Neuron (in vitro differentiated cells): ENCODE data around the gene CHCHD5.

Source experiments
- H2AFZ ChIP-seq: one replicate; pipeline ENCODE4 v1.6.1; 2013; ENCODE audit warnings: low read depth, mild to moderate bottlenecking, inconsistent platforms, low read length, moderate library complexity
- H3K27me3 ChIP-seq: one replicate; pipeline ENCODE4 v1.6.1; 2013; ENCODE audit warnings: low read length; ENCODE audit not compliant: insufficient read depth
- H3K36me3 ChIP-seq: one replicate; pipeline ENCODE4 v1.6.1; 2013; ENCODE audit warnings: low read length; ENCODE audit not compliant: insufficient read depth
- H3K4me1 ChIP-seq: one replicate; pipeline ENCODE4 v1.6.1; 2013; ENCODE audit warnings: low read length; ENCODE audit not compliant: insufficient read depth
- H3K4me3 ChIP-seq: 2 replicates; pipeline ENCODE4 v1.5.1; 2013; ENCODE audit warnings: mild to moderate bottlenecking, low read length, moderate library complexity
- H3K9me3 ChIP-seq: one replicate; pipeline ENCODE4 v1.6.1; 2013; ENCODE audit warnings: low read length

The CHCHD5 gene

GRCh38 chr2:112621790-112622527 lies 37.5 kb downstream of the CHCHD5 start:
- Histone ChIP-seq H3K9me3 (no peaks in the 10 kb centered on the region), H3K27me3 (no peaks in the 10 kb centered on the region), H3K36me3 (no peaks in the 10 kb centered on the region), H3K4me1 (no peaks in the 10 kb centered on the region), H2AFZ (no peak overlapping the region), H3K4me3 (no peak overlapping the region)

GRCh38 chr2:112622528-112622849 lies 38.1 kb downstream of the CHCHD5 start:
- no peaks in the 10 kb centered on the region for H3K4me1 ChIP-seq
- no peak overlapping the region for H2AFZ ChIP-seq
- no peak overlapping the region for H3K4me3 ChIP-seq
- H3K9me3 ChIP-seq = no peaks in the 10 kb centered on the region
- no peaks in the 10 kb centered on the region for H3K36me3 ChIP-seq
- H3K27me3 ChIP-seq = no peaks in the 10 kb centered on the region

- H3K4me1 ChIP-seq = no peaks in the 10 kb centered on the region
- H3K9me3 ChIP-seq = no peaks in the 10 kb centered on the region
- H3K27me3 ChIP-seq = no peaks in the 10 kb centered on the region
- no peak overlapping the region for H2AFZ ChIP-seq
- H3K4me3 ChIP-seq = no peak overlapping the region
- H3K36me3 ChIP-seq = no peaks in the 10 kb centered on the region
Measured at GRCh38 chr2:112623913-112624777, 39.7 kb downstream of the CHCHD5 start.

- Histone ChIP-seq H3K4me1 (peaks cover 3% of the 10 kb centered on the region), H3K36me3 (no peaks in the 10 kb centered on the region), H3K4me3 (no peak overlapping the region), H2AFZ (no peak overlapping the region), H3K9me3 (no peaks in the 10 kb centered on the region), H3K27me3 (no peaks in the 10 kb centered on the region)
Measured at GRCh38 chr2:112625474-112626114, 41.2 kb downstream of the CHCHD5 start.

GRCh38 chr2:112626604-112627059 lies 42.2 kb downstream of the CHCHD5 start:
- H3K4me3 ChIP-seq = no peak overlapping the region

GRCh38 chr2:112627060-112628040 lies 42.9 kb downstream of the CHCHD5 start:
- Histone ChIP-seq H2AFZ (no peak overlapping the region), H3K4me1 (peaks cover 6% of the 10 kb centered on the region), H3K9me3 (no peaks in the 10 kb centered on the region), H3K36me3 (no peaks in the 10 kb centered on the region), H3K4me3 (no peak overlapping the region), H3K27me3 (no peaks in the 10 kb centered on the region)

More at GRCh38 chr2:112626604-112627059, 42.2 kb downstream of the CHCHD5 start:
- H3K9me3 ChIP-seq = no peaks in the 10 kb centered on the region
- no peaks in the 10 kb centered on the region for H3K36me3 ChIP-seq
- H3K27me3 ChIP-seq = no peaks in the 10 kb centered on the region
- no peak overlapping the region for H2AFZ ChIP-seq
- H3K4me1 ChIP-seq = peaks cover 6% of the 10 kb centered on the region

- no peaks in the 10 kb centered on the region for H3K27me3 ChIP-seq
- no peaks in the 10 kb centered on the region for H3K36me3 ChIP-seq
- H2AFZ ChIP-seq = no peak overlapping the region
- H3K4me1 ChIP-seq = peaks cover 6% of the 10 kb centered on the region
- no peak overlapping the region for H3K4me3 ChIP-seq
- H3K9me3 ChIP-seq = no peaks in the 10 kb centered on the region
Measured at GRCh38 chr2:112629224-112629623, 44.8 kb downstream of the CHCHD5 start.

GRCh38 chr2:112629823-112630222 lies 45.4 kb downstream of the CHCHD5 start:
- H3K9me3 ChIP-seq = no peaks in the 10 kb centered on the region
- H3K4me3 ChIP-seq = no peak overlapping the region
- H3K4me1 ChIP-seq = peaks cover 6% of the 10 kb centered on the region
- no peak overlapping the region for H2AFZ ChIP-seq
- no peaks in the 10 kb centered on the region for H3K27me3 ChIP-seq
- no peaks in the 10 kb centered on the region for H3K36me3 ChIP-seq

GRCh38 chr2:112630268-112630667 lies 45.9 kb downstream of the CHCHD5 start:
- Histone ChIP-seq H3K4me3 (no peak overlapping the region), H3K36me3 (no peaks in the 10 kb centered on the region), H3K9me3 (no peaks in the 10 kb centered on the region), H3K27me3 (no peaks in the 10 kb centered on the region), H2AFZ (no peak overlapping the region), H3K4me1 (peaks cover 6% of the 10 kb centered on the region)

GRCh38 chr2:112633708-112634107 lies 49.3 kb downstream of the CHCHD5 start:
- H2AFZ ChIP-seq = no peak overlapping the region

GRCh38 chr2:112634153-112634873 lies 49.9 kb downstream of the CHCHD5 start:
- Histone ChIP-seq H3K4me1 (peaks cover 6% of the 10 kb centered on the region), H3K4me3 (no peak overlapping the region), H3K9me3 (no peaks in the 10 kb centered on the region), H3K27me3 (peaks cover 2% of the 10 kb centered on the region), H3K36me3 (no peaks in the 10 kb centered on the region), H2AFZ (no peak overlapping the region)

More at GRCh38 chr2:112633708-112634107, 49.3 kb downstream of the CHCHD5 start:
- Histone ChIP-seq H3K4me3 (no peak overlapping the region), H3K4me1 (peaks cover 6% of the 10 kb centered on the region), H3K27me3 (peaks cover 2% of the 10 kb centered on the region), H3K9me3 (no peaks in the 10 kb centered on the region), H3K36me3 (no peaks in the 10 kb centered on the region)

- Histone ChIP-seq H3K4me1 (peaks cover 6% of the 10 kb centered on the region), H3K9me3 (no peaks in the 10 kb centered on the region), H3K36me3 (no peaks in the 10 kb centered on the region), H3K4me3 (no peak overlapping the region), H2AFZ (no peak overlapping the region), H3K27me3 (peaks cover 2% of the 10 kb centered on the region)
Measured at GRCh38 chr2:112634874-112635157, 50.4 kb downstream of the CHCHD5 start.
